Left lung (tissue), 10 donors: ENCODE data around the gene TMEM117. TPM values are rescaled to one million over a fixed set of nuclear protein-coding genes. Genes with fewer than 3 reads are reported as not detected.

Experiments used
- ATAC-seq: fragments of 200-7000 bp; cut with Tn5 transposase; one replicate; pipeline ENCODE4 v1.9.1; 2020; ENCODE audit warnings: moderate library complexity
- DNase-seq, 4 donors: peaks; one replicate each; pipeline ENCODE4 v3.0.0-alpha.2; 2013 to 2020
- H3K27ac ChIP-seq, 2 donors: fragments of 200-600 bp; sonication (generic) in 1 of 2; one replicate each; pipeline versions ENCODE4 v1.5.0 to v1.8.0; 2020 to 2021
- H3K27me3 ChIP-seq, 2 donors: fragments of 200-600 bp; sonication (generic) in 1 of 2; one replicate each; pipeline versions ENCODE4 v1.5.0 to v1.8.0; 2020 to 2021
- H3K36me3 ChIP-seq, 2 donors: fragments of 200-600 bp; sonication (generic) in 1 of 2; one replicate each; pipeline versions ENCODE4 v1.5.0 to v1.8.0; 2020 to 2021
- H3K4me1 ChIP-seq, 2 donors: fragments of 200-600 bp; one replicate each; pipeline ENCODE4 v1.8.0; 2021
- H3K4me3 ChIP-seq, 2 donors: fragments of 200-600 bp; sonication (generic) in 1 of 2; one replicate each; pipeline versions ENCODE4 v1.5.0 to v1.8.0; 2020 to 2021; ENCODE audit warnings: mild to moderate bottlenecking in 1 of 2
- H3K9me3 ChIP-seq, 2 donors: fragments of 200-600 bp; sonication (generic) in 1 of 2; one replicate each; pipeline versions ENCODE4 v1.5.0 to v1.8.0; 2020 to 2021
- CTCF ChIP-seq, 2 donors: fragments of 200-600 bp; sonication (generic) in 1 of 2; IDR thresholded peaks; one replicate each; pipeline versions ENCODE4 v1.5.0 to v1.8.0; 2021; ENCODE audit warnings: antibody characterized with exemption in 2 of 2
- intact Hi-C, 2 donors: fragments of 100-400 bp; cut with DNase I; formaldehyde crosslinking; loops; one replicate each; pipeline versions ENCODE4 v1.11.2 to v1.14.2; 2022
- polyA plus RNA-seq, 6 donors: library from polyadenylated mRNA; unstranded; fragments of 120-200 nt; gene quantifications; one replicate each; pipeline ENCODE4 v1.2.1, GENCODE V29; 2013; ENCODE audit not compliant: insufficient read length in 6 of 6
- total RNA-seq, 2 donors: library from RNA; stranded (reverse); fragmentation: NEBNext Ultra II Directional; extraction: Animal tissue kit (Norgen Biotek cat#: 25700); gene quantifications; one replicate each; pipeline ENCODE4 v1.2.1, GENCODE V29; 2021
- donor health status: DM: no; HTN: yes; CAD: no.
- donor health status: DM: no; HTN: no; CAD: no.

The TMEM117 gene
- total and polyA plus RNA-seq, 8 donors, result 3.9 to 7.9 (median 6.7) TPM

GRCh38 chr12:44358636-44359035 is 522.8 kb downstream of the TMEM117 start:
- intact Hi-C loops, result no loop called here
- DNase-seq (peak in 2 of 4 donors; percentile 12 to 66), ATAC-seq (no peak)
- H3K9me3 ChIP-seq, result peaks cover 0 to 2% of the 10 kb centered on the region in 2 donors
- no peaks in the 10 kb centered on the region for H3K4me1 ChIP-seq
- H3K36me3 ChIP-seq, result no peaks in the 10 kb centered on the region
- no peak overlapping the region for H3K27ac ChIP-seq
- no peak overlapping the region for H3K4me3 ChIP-seq
- H3K27me3 ChIP-seq, result no peaks in the 10 kb centered on the region
- TF ChIP-seq CTCF (IDR thresholded peaks at IDR 0.05), result no peak

GRCh38 chr12:44362947-44363346 is 527.1 kb downstream of the TMEM117 start:
- H3K4me3 ChIP-seq, result no peak overlapping the region
- intact Hi-C loops, result no loop called here
- no peaks in the 10 kb centered on the region for H3K9me3 ChIP-seq
- H3K27ac ChIP-seq, result no peak overlapping the region
- H3K27me3 ChIP-seq, result no peaks in the 10 kb centered on the region
- no peak for TF ChIP-seq CTCF (IDR thresholded peaks at IDR 0.05)
- DNase-seq (no peak), ATAC-seq (no peak)
- H3K4me1 ChIP-seq, result no peaks in the 10 kb centered on the region
- no peaks in the 10 kb centered on the region for H3K36me3 ChIP-seq

- Histone ChIP-seq H3K4me3 (no peak overlapping the region), H3K27me3 (no peaks in the 10 kb centered on the region), H3K27ac (no peak overlapping the region), H3K36me3 (no peaks in the 10 kb centered on the region), H3K9me3 (no peaks in the 10 kb centered on the region), H3K4me1 (no peaks in the 10 kb centered on the region)
- DNase-seq, result no peak
- ATAC-seq, result no peak
- intact Hi-C loops, result no loop called here
- TF ChIP-seq CTCF (IDR thresholded peaks at IDR 0.05), result no peak
Measured at GRCh38 chr12:44367136-44367535, 531.3 kb downstream of the TMEM117 start.

- no peak overlapping the region for H3K4me3 ChIP-seq
- intact Hi-C loops, result no loop called here
- H3K36me3 ChIP-seq, result no peaks in the 10 kb centered on the region
- H3K27me3 ChIP-seq, result no peaks in the 10 kb centered on the region
- DNase-seq, result no peak
- H3K27ac ChIP-seq, result no peak overlapping the region
- H3K9me3 ChIP-seq, result no peaks in the 10 kb centered on the region
- TF ChIP-seq CTCF (IDR thresholded peaks at IDR 0.05), result no peak
- no peaks in the 10 kb centered on the region for H3K4me1 ChIP-seq
- no peak for ATAC-seq
Measured at GRCh38 chr12:44367916-44368315, 532.0 kb downstream of the TMEM117 start.

GRCh38 chr12:44369998-44370397 is 534.1 kb downstream of the TMEM117 start:
- intact Hi-C loops, result no loop called here
- DNase-seq (no peak), ATAC-seq (no peak)
- Histone ChIP-seq H3K27me3 (no peaks in the 10 kb centered on the region), H3K4me1 (no peaks in the 10 kb centered on the region), H3K4me3 (no peak overlapping the region), H3K27ac (no peak overlapping the region), H3K36me3 (no peaks in the 10 kb centered on the region), H3K9me3 (no peaks in the 10 kb centered on the region)
- TF ChIP-seq CTCF (IDR thresholded peaks at IDR 0.05), result no peak
